HG03558 (cell line): ENCODE data around the gene INO80B.

Source experiments
- ATAC-seq: cut with Tn5 transposase; IDR thresholded peaks from one replicate; pipeline ENCODE4 v1.9.1; 2021; ENCODE audit warnings: moderate number of reproducible peaks; ENCODE audit not compliant: unreplicated experiment; ENCODE audit errors: extremely low read depth

INO80B gene

DNA sequence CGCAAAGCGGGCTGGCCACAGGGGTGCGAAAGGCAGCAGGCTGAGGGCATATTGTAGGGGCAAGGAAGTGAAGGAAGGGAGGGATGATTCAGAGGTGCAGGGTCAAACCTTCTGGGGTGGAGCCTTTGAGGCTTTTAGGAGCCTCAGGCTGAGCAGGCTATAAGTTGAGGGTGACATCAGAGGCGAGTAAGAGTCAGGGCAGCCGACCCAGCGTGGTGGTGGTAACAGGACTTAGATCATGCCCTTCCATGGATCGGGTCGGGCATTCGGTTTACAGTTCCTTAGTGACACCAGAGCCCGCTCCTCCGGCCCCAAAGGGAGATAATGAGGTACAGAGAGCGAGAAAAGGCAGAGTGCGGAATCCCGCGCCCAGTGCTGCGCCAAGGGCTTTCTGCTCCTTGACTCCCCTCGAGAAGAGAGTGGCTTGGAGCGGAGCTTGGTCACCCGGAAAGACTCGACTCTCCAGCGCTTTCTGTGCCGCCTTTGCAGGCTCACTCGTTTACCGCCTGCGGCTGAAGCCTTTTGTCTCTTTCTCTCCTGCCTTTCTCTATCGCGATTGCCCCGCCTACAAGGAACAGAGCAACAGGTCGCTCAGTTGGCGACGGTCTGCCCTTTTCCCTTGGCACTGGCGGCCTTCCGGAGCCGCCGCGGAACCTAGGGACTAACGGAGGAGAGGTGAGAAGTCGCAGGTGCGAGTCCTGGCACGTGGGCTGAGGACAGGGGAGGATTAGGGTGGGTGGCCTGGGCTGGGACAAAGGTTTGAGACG, 43.8 kb downstream of the INO80B start:
- ATAC-seq = no peak

DNA sequence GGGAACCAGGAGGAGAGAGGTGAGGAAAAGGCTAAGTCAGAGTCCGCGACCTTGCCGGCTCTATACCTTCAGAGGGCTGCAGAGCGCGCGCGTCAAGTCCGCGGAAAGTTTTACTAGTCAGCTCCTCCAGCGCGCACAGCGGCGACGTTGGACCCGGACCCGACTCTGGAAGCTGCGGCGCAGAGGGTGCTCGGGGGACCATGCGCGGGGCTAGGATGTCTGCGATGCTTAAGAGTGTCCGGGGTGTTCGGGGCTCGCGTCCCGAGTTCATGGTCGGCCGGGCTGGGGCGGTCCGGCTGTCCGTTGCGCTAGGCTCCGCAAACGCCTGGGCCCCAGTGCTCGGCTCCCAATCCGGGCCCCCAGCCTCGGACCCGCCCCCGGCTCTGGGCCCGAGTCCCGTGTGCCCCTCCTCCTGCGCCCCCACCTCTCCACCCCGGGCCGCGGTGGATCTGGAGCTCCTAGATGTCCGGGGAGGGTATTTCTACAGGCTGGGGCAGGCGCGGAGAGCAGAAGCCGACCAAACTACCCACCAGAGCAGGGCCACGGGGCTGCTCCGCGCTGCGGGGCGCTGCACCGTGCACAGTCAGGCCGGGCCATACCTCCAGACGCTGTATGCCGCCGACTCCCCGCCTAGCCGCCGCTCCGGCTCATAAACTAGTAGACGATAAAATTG, 44.5 kb downstream of the INO80B start, which contains the start of gene LBX2:
Gene LBX2, minus strand, starts transcription at position 337 of the 673 bp plus-strand sequence. Its CDS starts 66 bp downstream, at position 271.
- ATAC-seq = no peak

DNA sequence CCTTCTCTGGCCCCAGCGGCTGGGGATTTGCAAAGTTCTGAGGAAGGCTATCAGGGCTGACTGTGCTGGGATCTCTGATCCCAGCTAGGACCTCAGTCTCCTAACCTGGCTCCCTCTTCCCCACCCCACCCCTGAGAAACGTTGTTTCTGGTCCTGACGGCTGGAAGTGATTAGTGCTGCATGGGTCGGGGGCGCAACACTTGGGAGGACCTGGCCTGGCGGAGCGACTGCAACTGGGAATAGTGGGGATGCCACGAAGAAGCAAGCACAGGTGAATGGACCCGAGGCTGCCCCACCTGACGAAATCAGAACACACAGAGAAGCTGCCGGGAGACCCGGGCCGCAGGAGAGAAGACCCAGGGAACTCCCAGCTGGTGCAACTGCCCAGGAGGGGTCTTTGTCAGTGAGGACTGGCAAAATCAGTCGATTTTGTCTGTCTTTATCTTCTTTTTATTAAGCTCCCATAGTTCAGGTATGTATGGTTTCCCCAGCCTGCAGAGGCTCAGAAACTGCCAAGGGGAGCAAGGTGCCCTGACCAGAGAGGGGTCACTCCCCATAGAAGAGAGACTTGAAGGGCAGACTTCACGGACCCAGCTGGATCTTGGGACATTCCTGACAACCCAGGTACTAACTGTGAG, 45.2 kb downstream of the INO80B start:
- ATAC-seq = no peak

DNA sequence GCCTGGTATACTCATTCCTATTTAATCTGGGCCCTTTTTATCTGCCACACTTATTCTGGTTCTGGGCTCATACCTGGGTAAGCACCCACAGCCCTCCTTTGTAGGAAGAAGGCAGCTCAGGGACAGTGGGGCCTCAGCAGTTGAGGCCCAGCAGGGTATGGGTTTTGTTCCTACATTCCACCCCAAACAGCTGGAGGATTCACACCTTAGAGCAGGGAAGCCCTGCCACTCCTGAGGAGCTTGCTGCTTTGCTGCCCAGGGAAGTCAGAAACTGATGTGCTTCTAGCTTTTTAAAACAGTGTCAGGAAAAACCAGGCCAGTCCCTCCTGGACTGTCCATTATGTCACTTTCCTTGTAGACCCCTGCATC, 45.7 kb downstream of the INO80B start:
- ATAC-seq = no peak

DNA sequence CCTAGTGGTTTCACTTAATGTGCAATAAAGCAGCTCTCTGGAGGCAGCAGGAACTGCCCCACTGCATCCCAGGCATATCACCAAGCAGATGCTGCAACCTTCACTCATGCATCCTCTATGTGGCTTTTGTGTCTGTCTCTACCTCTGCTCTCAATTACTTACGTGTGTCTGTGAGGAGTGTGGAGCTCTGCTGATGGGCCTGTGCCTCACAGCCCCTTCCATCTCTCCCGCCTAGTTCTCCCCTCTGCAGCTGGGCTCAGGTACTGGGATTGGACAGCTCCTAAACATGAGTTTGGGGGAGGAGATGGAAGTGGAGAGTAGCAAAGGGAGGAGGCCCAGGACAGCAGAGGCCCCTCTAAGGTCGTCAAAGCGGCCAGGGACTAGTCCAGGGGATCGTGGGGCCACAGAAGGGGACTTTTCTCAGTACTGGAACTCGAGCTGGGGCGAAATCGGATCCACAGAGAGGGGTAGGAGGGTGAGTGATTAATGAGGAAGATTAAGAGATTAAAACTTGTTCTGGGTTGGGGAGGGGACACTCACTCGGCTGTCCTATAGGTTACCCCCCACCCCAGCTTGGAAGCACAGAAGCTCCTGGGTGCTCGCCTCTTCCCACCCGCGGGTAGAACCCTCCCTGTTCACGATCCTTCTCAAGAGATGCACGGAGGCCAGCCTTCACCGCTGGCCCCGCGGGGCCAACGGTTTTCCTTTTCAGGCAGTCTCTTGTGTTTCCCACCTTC, 46.6 kb downstream of the INO80B start:
- ATAC-seq = no peak

DNA sequence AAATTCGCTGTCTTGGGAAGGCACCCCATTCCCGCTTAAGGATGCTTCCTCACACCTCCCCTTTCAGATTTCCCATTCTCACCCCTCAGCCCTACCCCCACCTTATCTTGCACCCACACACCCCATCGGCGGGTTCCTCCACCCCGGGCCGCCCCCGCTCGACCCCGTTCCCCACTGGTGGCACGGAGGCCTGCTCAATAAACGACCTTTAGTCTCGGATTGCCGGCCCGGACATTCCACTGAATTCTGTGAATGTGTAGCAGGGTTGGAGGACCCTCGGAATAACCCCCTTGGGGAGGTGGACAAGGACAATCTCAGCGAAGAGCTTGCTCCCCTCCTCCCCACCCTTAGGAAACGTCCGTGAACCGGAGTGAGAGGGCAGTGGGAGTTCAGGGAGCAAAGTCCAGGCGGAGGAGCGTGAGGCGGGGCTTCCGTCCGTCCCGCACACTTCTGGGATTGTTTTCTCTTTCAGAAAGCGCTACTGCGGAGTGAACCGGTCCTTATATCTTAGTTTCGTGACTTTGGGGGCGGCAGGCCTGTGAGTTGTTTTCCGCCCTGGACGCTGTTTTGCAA, 47.3 kb downstream of the INO80B start:
- no peak for ATAC-seq

DNA sequence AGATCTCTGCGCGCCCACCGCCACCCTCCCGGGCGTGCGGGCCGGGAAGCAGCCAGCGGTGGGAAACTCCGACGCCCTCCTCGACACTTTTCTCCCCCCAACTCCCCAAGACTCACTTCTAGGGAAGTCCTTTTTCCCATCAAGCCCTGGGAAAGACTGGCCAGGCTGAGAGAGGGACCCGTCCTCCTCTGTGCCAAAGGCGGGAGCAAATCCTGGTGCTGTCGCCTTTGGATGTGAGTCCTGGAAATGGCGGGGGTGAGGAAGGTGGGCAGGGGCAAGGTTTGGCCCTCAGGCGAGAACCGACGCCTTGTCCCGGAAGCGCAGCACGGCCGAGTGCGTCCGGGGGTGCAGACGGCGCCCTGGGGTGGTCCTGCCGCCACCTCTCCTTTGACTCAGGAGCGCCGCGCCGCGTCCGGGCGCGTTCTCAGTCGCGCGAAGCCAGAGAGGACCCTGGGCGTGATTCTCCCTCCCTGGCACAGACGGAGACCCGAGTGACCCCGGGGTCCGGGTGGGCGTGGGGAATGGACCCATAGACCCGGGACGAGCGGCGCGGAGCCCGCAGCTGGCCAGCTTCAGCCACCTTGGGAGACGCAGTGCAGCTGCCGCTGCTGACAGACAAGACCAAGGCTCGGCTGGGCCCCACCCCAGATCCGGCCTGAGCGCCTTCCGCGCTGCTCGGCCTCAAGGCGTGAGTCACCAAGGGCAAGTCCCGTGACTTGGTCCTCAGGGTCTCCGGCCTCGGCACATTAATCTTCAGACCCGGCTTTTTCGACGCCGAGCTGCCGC, 48.0 kb downstream of the INO80B start:
- no peak for ATAC-seq

DNA sequence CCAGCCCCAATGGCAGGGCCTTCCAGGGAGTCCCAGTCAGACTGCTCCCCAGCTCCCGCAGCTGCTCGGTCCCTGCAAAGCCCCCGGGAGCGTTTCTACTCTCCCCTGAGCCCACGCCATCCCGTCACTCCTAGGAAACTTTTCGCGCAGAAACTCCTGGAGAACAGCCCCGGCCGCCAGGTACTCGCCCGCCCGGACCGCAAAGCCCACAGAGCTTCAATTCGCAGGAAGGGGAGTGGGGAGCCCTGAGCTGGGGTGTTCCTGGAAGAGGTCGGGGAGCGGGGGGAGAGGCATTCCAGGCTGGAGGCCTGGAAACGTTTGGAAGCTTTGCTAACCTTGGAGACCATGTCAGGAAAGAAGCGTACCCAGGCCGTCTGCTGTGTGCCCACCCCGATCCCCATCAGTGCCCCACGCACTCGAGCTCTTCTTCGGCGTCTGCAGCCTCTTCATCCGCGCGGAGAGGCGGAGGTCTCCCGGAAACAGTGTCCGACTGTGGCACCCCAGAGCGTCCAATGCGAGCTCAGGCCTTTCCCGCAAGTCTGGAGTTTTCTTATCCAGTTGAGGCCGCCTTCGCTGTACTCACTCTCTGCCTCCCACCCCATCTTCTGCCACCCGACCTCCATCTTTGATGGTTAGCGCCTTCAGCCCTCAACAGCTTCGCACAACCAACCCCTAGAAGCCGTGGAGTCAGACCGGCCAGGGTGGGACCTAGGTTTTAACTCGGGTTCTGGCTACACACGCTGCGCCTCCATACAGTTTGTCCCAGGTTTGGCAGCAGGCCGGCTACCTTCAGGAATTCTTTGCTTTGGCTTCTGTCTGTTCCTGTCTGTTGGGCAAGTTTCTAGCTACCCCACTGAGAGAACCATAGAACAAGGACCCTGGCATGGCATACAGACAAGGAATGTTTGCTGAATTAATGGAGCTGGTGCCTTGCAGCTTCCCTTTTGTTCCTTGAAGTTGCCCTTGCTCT, 48.9 kb downstream of the INO80B start:
- no peak for ATAC-seq

DNA sequence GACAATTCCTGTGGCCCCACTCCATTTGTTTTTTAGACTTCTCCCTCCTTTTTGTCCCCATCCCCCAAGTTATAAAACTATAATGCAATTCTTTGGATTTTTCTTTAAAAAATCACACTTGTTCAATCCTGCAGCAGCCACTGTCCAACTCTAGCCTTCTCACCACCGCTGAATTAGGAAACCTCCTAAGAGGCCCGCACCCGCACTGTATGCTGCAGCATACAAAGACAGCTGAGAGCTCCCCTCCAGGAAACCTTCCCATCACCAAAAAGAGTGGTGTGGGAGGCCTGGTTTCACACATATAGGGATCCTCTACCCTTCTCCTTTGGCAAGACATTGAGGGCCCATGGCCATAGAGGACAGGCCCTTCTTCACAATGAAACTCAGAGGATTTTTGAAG, 49.7 kb downstream of the INO80B start:
- no peak for ATAC-seq

DNA sequence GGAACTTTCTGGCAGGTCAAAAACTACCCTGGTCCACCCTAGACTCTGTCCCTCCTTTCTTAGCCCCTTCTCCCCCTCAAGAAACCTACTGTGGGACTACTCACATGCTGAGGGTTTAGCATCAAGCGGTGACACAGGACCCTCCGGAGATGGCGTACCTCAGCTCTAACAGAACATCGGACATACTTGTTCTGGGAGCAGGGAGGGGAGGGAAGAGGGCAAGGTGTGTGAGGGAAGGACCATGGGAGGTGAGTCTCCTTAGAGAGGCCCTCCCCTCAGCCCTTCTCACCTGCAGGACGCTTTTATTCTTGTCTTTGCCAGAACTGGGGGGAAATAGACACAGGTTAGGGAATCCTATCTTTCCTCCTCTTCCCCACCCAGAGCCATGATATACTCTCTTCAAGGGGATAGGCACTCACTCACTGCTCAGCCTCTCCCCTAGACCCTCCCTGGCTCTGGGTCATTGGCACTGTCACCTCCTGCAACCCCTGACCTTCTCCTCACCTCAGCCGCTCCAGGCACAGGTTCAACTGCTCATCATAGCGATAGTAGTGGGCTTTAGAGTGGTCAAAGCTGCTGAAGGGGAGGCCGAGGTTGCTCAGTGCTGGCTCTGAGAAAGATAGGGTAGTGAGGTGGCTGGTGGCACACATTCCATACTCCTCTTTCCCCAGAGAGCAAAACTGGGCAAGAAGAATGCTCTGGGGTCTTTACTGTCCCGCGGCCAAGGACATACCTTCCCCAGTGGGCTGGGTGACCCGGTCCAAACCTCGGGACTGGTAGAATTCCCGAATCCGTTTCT, 50.8 kb downstream of the INO80B start:
- ATAC-seq = no peak

DNA sequence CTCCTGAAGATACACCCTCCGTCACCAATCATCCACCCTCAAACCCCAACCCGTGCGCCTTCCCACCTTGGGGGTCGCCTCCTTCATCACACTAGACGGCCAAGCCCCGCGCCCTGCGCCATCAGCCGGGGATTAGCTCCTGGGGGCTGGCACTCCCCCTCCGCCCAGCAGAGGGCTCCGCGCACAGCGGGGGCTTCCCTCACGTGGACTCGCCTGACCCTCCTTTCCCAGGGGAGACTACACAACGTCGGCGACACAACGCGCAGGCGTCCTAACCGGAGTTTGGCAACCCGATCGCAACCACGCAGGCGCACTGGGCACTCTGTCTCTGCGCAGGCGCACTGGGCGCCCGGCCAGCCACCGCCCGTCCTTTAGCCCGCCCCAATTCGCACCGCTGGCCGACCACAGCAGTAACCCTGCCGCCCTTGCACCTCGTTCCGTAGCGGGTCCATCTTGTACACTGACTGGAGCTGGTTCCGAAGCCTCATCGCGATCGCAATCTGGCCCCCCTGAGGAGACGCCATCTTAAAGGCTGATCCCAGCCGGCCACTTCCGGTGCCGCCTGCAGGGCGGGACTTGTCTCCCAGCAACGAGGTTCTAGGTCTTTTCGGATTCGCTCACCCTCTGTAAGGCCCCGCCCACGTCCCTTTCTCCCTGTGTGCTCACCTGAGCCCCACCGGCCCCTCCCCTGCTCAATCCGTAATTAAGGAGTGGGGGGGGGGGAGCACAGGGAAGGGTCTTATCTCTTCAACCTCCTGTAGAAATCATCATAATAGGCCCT, 52.4 kb downstream of the INO80B start, which contains the start of gene PCGF1:
Gene PCGF1, minus strand, starts transcription at position 551 of the 781 bp plus-strand sequence. Its CDS starts 27 bp downstream, at position 524.
- peak; percentile 90 for ATAC-seq
